Astrocyte (in vitro differentiated cells and primary cell): Measurements from ENCODE around the gene TUT4. TPM values are rescaled to one million over a fixed set of nuclear protein-coding genes. Genes with fewer than 3 reads are reported as not detected.

Source experiments
- DNase-seq: peaks from one replicate; pipeline ENCODE4 v3.0.0-alpha.2; 2010; ENCODE audit warnings: low read depth
- FAIRE-seq: peaks from 2 replicates; lab custom pipeline; 2011; peaks lifted over from hg19 to GRCh38; lab: Jason Lieb, UNC
- H2AFZ ChIP-seq: 2 replicates; pipeline ENCODE4 v1.6.0; 2012; ENCODE audit warnings: low read depth, low read length, inconsistent platforms
- H3K27ac ChIP-seq: 2 replicates; pipeline ENCODE4 v1.5.1; 2011; ENCODE audit warnings: low read depth, low read length, inconsistent platforms
- H3K27me3 ChIP-seq: 2 replicates; pipeline ENCODE4 v1.6.0; 2011; ENCODE audit warnings: low read length, inconsistent platforms; ENCODE audit not compliant: insufficient read depth
- H3K36me3 ChIP-seq: 2 replicates; pipeline ENCODE4 v1.5.1; 2011; ENCODE audit warnings: low read length, inconsistent platforms; ENCODE audit not compliant: insufficient read depth
- H3K4me1 ChIP-seq: 2 replicates; pipeline ENCODE4 v1.5.1; 2011; ENCODE audit warnings: low read length, inconsistent platforms; ENCODE audit not compliant: insufficient read depth
- H3K4me2 ChIP-seq: 2 replicates; pipeline ENCODE4 v1.6.0; 2012; ENCODE audit warnings: low read length, inconsistent platforms
- H3K4me3 ChIP-seq: 2 replicates; pipeline ENCODE4 v1.5.1; 2011; ENCODE audit warnings: low read depth, mild to moderate bottlenecking, low read length, inconsistent platforms; ENCODE audit not compliant: insufficient read depth
- H3K79me2 ChIP-seq: 2 replicates; pipeline ENCODE4 v1.6.0; 2012; ENCODE audit warnings: mild to moderate bottlenecking, low read length, inconsistent platforms; ENCODE audit not compliant: insufficient read depth
- H3K9ac ChIP-seq: 2 replicates; pipeline ENCODE4 v1.6.0; 2012; ENCODE audit warnings: mild to moderate bottlenecking, low read length, inconsistent platforms
- H3K9me3 ChIP-seq: 2 replicates; pipeline ENCODE4 v1.5.1; 2012; ENCODE audit warnings: low read depth, mild to moderate bottlenecking, low read length, inconsistent platforms; ENCODE audit not compliant: insufficient read depth
- H4K20me1 ChIP-seq: 2 replicates; pipeline ENCODE4 v1.6.0; 2012; ENCODE audit warnings: low read length, inconsistent platforms; ENCODE audit not compliant: insufficient read depth
- H3K27ac Mint-ChIP-seq: one replicate; pipeline ENCODE4 v1.8.0; 2021; ENCODE audit warnings: mild to moderate bottlenecking, mixed read lengths; ENCODE audit not compliant: unreplicated experiment
- H3K27me3 Mint-ChIP-seq: one replicate; pipeline ENCODE4 v1.8.0; 2021; ENCODE audit warnings: low read depth, mixed read lengths; ENCODE audit not compliant: unreplicated experiment
- H3K36me3 Mint-ChIP-seq: one replicate; pipeline ENCODE4 v1.8.0; 2021; ENCODE audit warnings: low read depth, mixed read lengths; ENCODE audit not compliant: unreplicated experiment
- H3K4me1 Mint-ChIP-seq: one replicate; pipeline ENCODE4 v1.8.0; 2021; ENCODE audit warnings: low read depth, mixed read lengths; ENCODE audit not compliant: unreplicated experiment
- H3K4me3 Mint-ChIP-seq: one replicate; pipeline ENCODE4 v1.8.0; 2021; ENCODE audit warnings: mild to moderate bottlenecking, moderate library complexity, mixed read lengths; ENCODE audit not compliant: unreplicated experiment
- H3K9me3 Mint-ChIP-seq: one replicate; pipeline ENCODE4 v1.8.0; 2021; ENCODE audit warnings: mild to moderate bottlenecking, mixed read lengths; ENCODE audit not compliant: unreplicated experiment
- EZH2 ChIP-seq: IDR thresholded peaks from 2 replicates; pipeline ENCODE4 v1.6.1; 2012; ENCODE audit warnings: mild to moderate bottlenecking, low read length, inconsistent platforms; ENCODE audit not compliant: insufficient read depth
- total RNA-seq: library from RNA; stranded (reverse); gene quantifications from 2 replicates; pipeline ENCODE4 v1.2.1, GENCODE V29; 2021
- TF ChIP-seq, protein P1 (sequence below): IDR thresholded peaks from 2 replicates; pipeline ENCODE4 v1.5.1; 2011; ENCODE audit warnings: low read depth, mild to moderate bottlenecking, inconsistent platforms, low read length, moderate library complexity; ENCODE audit not compliant: insufficient read depth

The TUT4 gene
- total RNA-seq, 1 donor from 2014 or later, result 47.0 TPM

DNA sequence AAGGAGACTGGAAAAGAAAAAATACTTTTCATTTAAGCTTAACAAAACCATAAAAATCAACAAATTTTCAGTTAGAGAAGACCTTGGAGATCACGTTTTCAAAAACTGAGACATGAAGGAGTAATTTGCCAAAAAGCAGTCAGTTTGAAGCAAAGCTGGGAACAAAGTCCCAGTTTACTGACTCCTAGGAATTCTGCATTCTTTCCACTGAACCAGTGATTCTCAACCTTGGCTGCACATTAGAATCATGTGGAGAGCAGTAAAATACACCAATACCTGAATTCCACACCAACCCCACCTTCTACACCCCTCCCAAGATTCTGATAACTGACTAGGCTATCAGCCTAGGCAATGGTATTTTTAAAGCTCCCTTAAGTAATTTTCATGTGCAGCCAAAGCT is 75.0 kb downstream of the TUT4 start:
- Histone ChIP-seq H2AFZ (no peak overlapping the region), H3K27me3 (no peaks in the 10 kb centered on the region), H3K4me3 (no peak overlapping the region), H3K9me3 (no peaks in the 10 kb centered on the region), H3K79me2 (no peaks in the 10 kb centered on the region), H3K4me2 (no peak overlapping the region), H3K4me1 (no peaks in the 10 kb centered on the region), H3K27ac (no peak overlapping the region), H4K20me1 (no peaks in the 10 kb centered on the region), H3K9ac (no peak overlapping the region), H3K36me3 (no peaks in the 10 kb centered on the region)
- no peaks in the 10 kb centered on the region for H3K27me3 Mint-ChIP-seq
- H3K9me3 Mint-ChIP-seq, result no peaks in the 10 kb centered on the region
- peaks cover 5% of the 10 kb centered on the region for H3K4me1 Mint-ChIP-seq
- no peak overlapping the region for H3K27ac Mint-ChIP-seq
- DNase-seq, result no peak
- no peak for FAIRE-seq
- H3K36me3 Mint-ChIP-seq, result peaks cover 4% of the 10 kb centered on the region
- TF ChIP-seq, protein P1, sequence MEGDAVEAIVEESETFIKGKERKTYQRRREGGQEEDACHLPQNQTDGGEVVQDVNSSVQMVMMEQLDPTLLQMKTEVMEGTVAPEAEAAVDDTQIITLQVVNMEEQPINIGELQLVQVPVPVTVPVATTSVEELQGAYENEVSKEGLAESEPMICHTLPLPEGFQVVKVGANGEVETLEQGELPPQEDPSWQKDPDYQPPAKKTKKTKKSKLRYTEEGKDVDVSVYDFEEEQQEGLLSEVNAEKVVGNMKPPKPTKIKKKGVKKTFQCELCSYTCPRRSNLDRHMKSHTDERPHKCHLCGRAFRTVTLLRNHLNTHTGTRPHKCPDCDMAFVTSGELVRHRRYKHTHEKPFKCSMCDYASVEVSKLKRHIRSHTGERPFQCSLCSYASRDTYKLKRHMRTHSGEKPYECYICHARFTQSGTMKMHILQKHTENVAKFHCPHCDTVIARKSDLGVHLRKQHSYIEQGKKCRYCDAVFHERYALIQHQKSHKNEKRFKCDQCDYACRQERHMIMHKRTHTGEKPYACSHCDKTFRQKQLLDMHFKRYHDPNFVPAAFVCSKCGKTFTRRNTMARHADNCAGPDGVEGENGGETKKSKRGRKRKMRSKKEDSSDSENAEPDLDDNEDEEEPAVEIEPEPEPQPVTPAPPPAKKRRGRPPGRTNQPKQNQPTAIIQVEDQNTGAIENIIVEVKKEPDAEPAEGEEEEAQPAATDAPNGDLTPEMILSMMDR, result no peak
- TF ChIP-seq EZH2, result no peak
- no peak overlapping the region for H3K4me3 Mint-ChIP-seq

DNA sequence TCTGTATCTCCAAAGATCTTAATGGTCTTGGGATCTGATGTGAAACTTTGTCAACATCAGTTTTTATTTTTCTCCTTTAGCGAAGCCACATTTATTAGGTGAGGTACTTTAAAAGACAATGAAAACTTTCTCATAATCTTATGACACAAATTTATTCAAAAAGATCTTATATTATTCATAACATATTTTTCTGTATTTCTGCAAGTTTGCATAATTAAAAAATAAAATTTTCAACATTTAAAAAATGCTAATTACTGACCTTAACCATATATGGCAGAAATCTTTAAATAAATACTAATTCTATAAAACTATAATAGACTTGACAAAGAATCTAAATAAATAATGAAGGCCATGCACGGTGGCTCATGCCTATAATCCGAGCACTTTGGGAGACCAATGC is 75.9 kb downstream of the TUT4 start:
- no peak for FAIRE-seq
- TF ChIP-seq, protein P1, result no peak
- no peak for TF ChIP-seq EZH2
- H3K36me3 Mint-ChIP-seq, result peaks cover 4% of the 10 kb centered on the region

DNA sequence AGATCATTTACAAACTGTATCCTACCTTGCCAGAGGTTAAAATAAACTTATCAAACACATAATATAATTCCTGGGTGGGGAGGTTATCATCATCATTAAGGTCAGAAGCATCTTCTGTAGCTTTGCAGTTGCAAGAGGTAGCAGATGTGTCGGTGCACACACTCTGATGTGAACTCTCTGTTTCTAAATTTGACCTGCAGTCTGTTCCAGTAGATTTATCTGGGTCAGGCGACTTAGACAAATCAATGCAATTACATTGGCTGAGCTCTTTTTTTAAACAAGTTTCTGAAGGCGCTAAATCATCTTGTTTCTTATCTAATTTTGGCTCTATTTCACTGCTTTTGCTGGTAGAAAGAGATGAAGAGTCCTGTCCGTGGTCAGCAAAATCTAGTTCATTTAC is 78.1 kb downstream of the TUT4 start:
- no peaks in the 10 kb centered on the region for H4K20me1 ChIP-seq
- TF ChIP-seq, protein P1, result no peak
- no peak for TF ChIP-seq EZH2
- H3K9me3 ChIP-seq, result no peaks in the 10 kb centered on the region
- no peaks in the 10 kb centered on the region for H3K9me3 Mint-ChIP-seq
- peaks cover 2% of the 10 kb centered on the region for H3K36me3 Mint-ChIP-seq
- H3K27me3 Mint-ChIP-seq, result no peaks in the 10 kb centered on the region
- H3K27ac Mint-ChIP-seq, result no peak overlapping the region
- DNase-seq, result no peak
- H3K27me3 ChIP-seq, result no peaks in the 10 kb centered on the region
- H3K4me1 Mint-ChIP-seq, result no peaks in the 10 kb centered on the region
- no peak for FAIRE-seq
- no peaks in the 10 kb centered on the region for H3K4me1 ChIP-seq
- H3K4me3 ChIP-seq, result no peak overlapping the region
- H3K36me3 ChIP-seq, result no peaks in the 10 kb centered on the region
- H3K4me3 Mint-ChIP-seq, result no peak overlapping the region
- H2AFZ ChIP-seq, result no peak overlapping the region
- no peaks in the 10 kb centered on the region for H3K79me2 ChIP-seq
- no peak overlapping the region for H3K27ac ChIP-seq
- no peak overlapping the region for H3K9ac ChIP-seq
- H3K4me2 ChIP-seq, result no peak overlapping the region

More for the DNA sequence above, 75.9 kb downstream of the TUT4 start:
- DNase-seq, result no peak
- Histone ChIP-seq H3K4me2 (no peak overlapping the region), H3K36me3 (no peaks in the 10 kb centered on the region), H3K9me3 (no peaks in the 10 kb centered on the region), H3K4me1 (no peaks in the 10 kb centered on the region), H3K4me3 (no peak overlapping the region), H4K20me1 (no peaks in the 10 kb centered on the region), H3K9ac (no peak overlapping the region), H3K27ac (no peak overlapping the region), H3K27me3 (no peaks in the 10 kb centered on the region), H2AFZ (no peak overlapping the region), H3K79me2 (no peaks in the 10 kb centered on the region)
- no peaks in the 10 kb centered on the region for H3K9me3 Mint-ChIP-seq
- no peaks in the 10 kb centered on the region for H3K4me1 Mint-ChIP-seq
- H3K27me3 Mint-ChIP-seq, result no peaks in the 10 kb centered on the region
- H3K4me3 Mint-ChIP-seq, result no peak overlapping the region
- no peak overlapping the region for H3K27ac Mint-ChIP-seq
